ENCODE measurements around the gene F10.
A peak's percentile ranks its signal among the peaks of the same experiment; 100 is the strongest.

F10 gene

DNA sequence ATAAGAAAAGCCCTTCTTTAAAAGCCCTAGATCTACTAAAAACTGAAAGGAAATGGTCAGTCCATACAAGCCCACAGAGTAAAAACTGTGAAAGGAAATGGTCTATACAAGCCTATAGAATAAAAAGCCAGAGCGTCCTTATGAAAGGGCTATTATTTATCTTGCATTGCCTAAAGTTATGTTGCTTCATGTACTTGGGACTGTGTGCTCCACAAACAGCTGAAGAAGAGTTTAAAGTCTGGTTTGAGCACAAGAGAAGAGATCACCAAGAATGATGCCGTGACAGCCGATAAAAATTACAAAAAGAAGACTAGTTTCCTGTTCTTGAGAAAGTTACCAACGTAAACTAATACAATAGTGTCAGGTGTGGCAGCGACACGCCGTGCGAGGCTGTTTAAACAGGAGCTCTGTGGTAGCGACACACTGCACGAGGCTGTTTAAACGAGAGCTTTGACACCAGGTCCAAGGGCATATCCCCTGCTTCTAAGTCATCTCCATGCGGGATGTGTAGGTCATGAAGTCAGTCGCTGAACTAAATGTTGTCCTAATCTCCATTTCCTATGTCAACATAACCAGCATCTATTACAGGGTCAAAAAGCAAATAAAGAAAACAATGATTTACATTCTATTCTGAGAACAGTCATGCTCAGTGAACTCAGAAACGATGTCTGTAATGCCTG lies 61.0 kb downstream of the F10 start:
- DNase-seq (ENCODE audit: extremely low spot score, insufficient read length, low read depth) (no peak), FAIRE-seq (no peak)

DNA sequence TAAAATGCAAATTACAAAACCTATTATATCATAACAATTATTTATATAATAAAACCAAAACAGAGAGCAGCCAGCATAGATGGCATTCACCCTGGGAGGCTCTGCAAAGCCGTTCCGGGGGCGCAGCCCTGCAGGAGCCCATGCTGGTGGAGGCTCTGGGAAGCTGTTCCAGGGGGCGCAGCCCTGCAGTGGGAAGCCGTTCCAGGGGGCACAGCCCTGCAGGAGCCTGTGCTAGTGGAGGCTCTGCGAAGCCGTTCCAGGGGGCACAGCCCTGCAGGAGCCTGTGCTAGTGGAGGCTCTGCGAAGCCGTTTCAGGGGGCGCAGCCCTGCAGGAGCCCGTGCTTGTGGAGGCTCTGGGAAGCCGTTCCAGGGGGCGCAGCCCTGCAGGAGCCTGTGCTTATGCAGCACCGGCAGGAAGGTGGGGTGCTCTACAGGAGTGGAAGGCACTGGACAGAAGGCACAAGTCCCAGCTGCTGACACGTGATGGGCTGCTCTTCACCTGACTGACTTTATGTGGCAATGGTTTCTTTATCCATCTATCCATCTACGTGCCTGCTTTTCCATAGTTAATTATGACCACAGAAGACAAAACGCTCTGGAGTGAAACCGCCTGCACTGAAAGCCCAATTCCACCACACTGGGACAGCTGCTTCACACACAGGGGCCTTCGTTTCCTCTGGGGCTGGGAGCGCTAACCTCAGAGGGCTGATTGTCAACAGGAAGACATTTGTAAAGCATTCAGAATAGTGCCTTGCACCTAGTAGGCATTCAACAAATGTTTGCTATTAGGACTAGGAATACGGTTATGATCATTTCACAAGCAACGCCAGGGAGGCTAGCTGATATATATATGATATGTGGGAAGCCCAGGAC lies 62.2 kb downstream of the F10 start:
- DNase-seq (ENCODE audit: extremely low spot score, insufficient read length, low read depth) (no peak), FAIRE-seq (no peak)

DNA sequence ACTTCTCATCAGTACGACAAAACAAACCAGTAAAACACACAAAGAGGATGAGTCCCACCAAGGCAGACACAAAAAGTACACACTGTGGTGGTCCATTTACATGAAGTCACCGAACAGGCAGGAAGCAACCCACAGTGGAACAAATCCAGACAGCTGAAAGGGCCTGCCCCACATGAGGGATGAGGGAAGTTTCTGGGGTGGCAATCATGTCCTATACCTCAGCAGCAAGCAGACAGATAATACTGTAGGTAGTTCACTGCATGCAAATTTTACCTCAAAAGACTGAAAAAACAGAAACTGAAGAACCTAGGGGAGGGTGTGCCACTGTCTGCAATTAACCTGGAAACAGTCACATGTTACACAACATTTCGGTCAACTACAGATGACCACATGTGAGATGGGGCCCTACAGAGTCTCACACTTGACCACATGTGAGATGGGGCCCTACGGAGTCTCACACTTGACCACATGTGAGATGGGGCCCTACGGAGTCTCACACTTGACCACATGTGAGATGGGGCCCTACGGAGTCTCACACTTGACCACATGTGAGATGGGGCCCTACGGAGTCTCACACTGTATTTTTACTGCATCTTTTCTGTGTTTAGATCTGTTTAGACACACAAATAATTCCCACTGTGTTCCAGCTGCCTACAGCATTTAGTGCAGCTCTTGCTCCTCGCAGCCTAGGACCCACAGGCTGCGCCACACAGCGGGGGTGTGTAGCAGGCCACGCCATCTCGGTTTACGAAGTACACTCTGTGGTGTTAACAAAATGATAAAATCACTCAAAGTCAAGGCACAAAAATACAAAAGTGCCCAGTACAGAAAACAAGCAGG lies 63.7 kb downstream of the F10 start:
- FAIRE-seq, result peak; percentile 77

DNA sequence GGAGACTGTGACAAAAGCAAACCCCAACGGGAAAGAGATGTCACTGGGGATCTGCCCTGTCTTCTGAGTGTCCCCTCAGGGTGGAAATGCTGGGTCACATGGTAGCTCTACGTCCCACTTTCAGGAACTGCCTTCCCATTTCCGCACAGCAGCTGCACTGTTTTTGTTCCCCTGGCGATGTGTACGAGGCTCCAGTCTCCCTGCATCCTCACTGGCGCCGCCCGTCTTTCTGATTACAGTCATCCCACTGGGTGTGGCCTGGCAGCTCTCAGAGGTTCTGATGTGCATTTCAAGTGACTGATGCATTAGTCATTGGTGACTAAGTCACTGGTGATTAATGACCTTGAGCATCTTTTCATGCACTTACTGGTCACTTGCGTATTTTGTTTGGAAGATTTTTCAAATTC lies 64.7 kb downstream of the F10 start:
- DNase-seq (ENCODE audit: extremely low spot score, insufficient read length, low read depth) (no peak), FAIRE-seq (no peak)

More for the DNA sequence above, 63.7 kb downstream of the F10 start:
- no peak for DNase-seq (ENCODE audit: extremely low spot score, insufficient read length, low read depth)

DNA sequence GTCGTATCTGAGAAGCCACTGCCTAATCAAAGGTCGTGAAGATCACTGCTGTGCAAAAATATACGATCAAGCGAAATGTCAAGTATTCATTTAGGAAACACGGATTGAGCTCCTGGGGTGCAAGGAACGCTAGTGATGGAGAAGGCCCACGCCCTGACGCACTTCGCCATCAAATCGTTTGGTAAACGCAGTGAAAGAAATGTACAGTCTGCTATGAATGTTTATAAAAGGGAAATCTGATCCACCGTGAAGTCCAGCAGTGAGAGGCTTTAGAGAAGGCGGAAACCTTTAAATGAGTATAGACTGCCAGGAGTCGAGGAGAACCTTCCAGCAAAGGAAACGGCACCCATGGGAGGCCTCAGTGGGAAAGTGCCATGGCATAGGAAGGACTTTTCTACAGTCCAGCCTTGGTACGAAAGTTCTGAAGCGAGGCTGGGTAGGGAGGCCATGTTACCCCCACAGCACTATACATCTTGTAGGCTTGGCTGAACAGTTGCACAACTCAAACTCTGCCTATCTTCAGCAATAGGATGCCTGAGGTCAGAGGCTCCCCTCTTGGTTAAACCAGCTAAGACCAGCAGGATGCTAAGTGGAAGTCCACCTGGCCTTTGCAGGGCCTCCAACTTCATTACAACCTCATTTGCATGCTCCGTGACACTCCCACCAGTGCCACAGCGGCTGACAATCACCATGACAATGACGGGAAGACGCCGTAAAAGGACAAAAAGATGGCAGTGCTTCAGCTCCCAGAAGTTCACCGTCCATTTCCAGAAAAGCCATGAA lies 65.5 kb downstream of the F10 start:
- DNase-seq (ENCODE audit: extremely low spot score, insufficient read length, low read depth), result no peak
- FAIRE-seq, result no peak

DNA sequence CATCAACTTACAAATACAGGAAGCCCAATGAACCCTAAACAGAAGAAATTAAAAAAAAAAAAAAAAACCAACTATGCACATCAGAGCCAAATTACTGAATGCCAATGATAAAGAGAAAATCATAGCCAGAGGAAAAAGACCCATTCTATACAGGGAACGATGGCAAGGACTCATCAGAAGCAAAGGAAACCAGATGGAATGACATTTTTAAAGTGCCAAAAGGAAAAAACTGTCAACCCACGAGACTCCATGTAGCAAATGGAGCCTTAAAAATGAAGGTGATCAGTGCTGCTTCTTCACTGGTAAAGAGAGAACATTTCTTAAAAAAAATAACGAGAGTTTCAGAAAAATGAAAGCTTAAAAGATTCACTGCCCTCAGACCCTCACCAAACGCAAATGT lies 67.6 kb downstream of the F10 start:
- FAIRE-seq (no peak), DNase-seq (ENCODE audit: extremely low spot score, insufficient read length, low read depth) (no peak)

DNA sequence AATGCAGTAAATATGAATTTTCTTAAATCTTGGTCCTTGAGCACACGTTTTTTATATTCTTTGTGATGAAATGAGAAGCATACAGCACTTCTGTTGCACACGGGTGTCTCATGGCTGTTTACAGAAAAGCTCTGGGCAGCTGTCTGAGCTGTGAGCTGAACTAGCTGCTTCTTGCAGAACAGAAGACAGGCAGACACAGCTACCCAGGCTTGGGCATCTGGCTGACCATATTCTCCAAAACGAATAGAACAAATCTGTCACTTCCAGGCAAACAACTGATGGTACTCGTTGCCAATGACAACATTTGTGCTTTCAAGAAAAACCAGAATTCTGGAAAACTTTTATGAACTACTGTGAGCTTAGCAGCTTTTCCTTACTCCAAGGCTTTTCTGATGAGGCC lies 69.7 kb downstream of the F10 start:
- no peak for FAIRE-seq

DNA sequence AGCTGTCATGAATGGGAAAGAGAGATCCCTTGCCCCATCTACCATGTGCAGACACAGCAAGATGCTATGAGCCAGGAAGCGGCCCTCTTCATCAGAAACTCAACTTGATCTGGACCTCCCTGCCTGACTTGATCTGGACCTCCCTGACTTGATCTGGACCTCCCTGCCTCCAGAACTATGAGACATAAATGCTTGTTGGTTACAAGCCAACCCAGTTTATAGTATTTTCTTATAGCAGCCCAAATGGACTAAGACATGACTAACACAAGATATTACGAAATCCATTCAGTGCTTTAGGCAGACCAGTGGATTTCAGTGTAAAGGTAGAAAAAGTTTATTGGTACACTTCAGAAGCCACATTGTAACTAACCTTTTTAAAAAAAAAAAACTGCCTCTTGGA lies 70.3 kb downstream of the F10 start:
- no peak for FAIRE-seq
- DNase-seq (ENCODE audit: extremely low spot score, insufficient read length, low read depth), result no peak

More for the DNA sequence above, 69.7 kb downstream of the F10 start:
- no peak for DNase-seq (ENCODE audit: extremely low spot score, insufficient read length, low read depth)

DNA sequence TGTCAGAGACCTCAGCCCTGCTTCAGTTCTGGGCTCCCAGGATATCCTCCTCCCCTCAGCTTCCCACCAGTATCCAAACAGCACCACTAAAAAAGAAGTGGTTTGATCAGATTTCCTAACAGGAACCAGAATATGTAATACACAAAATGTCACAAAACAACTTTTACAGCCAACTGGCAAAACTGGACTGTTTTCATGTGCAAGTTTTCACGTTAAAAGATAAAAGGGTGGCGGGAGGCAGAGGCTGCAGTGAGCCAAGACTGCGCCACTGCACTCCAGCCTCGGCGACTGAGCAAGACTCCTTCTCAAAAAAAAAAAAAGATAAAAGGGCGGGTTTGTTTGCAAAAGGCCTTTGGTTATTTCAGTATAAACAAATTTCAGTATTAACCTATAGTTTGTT lies 72.8 kb downstream of the F10 start:
- no peak for FAIRE-seq

DNA sequence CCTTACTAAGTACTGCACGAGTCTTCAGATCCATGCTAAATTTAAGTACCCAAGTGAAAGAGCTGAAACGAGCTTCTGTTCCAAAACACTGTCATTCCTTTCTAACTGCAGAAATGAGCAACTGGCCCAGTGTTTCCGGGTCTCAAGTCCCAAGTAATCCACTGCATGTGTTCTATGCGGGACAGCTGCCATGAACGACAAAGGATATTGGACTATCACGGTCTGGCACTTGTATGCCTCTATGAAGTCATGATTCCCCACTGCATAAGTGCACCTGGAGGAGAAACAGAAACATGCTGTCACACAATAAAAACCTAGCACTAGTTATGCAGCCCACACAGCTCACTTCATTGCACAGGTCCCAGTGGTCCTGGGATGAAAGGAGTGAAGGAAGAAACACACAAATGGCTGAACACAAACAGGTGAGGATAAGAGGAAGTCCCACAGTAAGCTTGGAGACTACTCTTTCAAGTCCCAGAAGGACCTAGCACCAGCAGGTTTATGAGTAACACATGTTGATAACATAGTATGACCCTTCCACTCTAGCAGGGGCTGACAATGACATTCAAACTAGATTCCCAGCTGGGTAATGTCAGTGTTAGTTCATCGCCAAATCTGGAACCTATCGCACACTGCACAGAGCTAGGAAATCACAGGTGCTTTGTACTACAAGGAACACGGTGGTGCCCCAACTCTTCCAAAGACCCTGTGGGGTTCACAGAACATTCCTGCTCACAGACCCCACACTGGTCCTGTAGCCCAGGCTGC lies 74.6 kb downstream of the F10 start:
- DNase-seq (ENCODE audit: extremely low spot score, insufficient read length, low read depth) (no peak), FAIRE-seq (no peak)

More for the DNA sequence above, 72.8 kb downstream of the F10 start:
- DNase-seq (ENCODE audit: extremely low spot score, insufficient read length, low read depth), result no peak
